T-helper 1 cell (primary cell): ENCODE data around the gene STAP2.

Experiments used
- DNase-seq, 5 donors: peaks; one replicate each; pipeline ENCODE4 v3.0.0-alpha.2; 2012 to 2020

Gene STAP2

DNA sequence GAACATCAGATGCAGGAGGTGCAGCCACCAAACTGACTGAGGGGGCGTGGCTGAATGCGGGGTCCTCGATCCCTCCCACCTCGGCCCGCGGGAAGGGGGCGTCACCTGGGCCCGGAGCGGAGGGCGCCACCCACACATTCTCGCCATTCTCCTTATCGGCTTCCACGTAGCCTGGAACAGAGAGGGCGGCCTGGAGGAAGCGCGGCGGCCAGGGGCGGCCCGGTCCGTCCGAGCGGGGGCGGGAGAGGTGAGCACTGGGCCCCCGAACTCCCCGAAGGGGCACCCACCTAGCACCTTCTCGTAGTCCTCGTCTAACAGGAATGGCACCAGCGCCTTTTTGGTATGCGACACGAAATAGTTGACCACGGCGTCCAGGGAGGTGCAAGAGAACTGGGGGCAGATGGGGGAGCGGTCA lies 11.8 kb downstream of the STAP2 start:
- DNase-seq: no peak

GRCh38 chr19:4326215-4326836 lies 12.3 kb downstream of the STAP2 start:
- no peak for DNase-seq

GRCh38 chr19:4324228-4324627 lies 14.4 kb downstream of the STAP2 start:
- DNase-seq: no peak

- no peak for DNase-seq
These were observed 14.9 kb downstream of the STAP2 start for GRCh38 chr19:4323692-4324091.

DNA sequence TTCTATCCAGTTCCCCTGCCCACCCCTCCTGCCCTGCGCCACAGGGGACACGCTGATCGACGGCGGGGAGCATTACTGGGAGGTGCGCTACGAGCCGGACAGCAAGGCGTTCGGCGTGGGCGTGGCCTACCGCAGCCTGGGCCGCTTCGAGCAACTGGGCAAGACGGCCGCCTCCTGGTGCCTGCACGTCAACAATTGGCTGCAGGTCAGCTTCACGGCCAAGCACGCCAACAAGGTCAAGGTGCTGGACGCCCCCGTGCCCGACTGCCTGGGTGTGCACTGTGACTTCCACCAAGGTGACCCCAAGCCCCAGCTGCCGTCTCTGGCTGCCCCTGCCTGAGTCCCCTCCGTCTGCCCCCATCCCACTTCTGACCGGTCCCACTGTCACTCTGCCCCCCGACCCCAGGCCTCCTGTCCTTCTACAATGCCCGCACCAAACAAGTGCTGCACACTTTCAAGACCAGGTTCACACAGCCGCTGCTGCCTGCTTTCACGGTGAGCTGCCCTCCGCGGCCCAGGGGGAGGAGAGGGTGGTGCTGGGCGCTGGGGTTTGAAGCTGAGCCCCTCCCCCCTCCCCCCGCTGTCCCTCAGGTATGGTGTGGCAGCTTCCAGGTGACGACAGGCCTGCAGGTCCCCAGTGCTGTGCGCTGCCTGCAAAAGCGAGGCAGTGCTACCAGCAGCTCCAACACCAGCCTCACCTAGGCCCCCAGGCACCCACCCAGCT lies 15.5 kb downstream of the STAP2 start:
- DNase-seq: no peak

DNA sequence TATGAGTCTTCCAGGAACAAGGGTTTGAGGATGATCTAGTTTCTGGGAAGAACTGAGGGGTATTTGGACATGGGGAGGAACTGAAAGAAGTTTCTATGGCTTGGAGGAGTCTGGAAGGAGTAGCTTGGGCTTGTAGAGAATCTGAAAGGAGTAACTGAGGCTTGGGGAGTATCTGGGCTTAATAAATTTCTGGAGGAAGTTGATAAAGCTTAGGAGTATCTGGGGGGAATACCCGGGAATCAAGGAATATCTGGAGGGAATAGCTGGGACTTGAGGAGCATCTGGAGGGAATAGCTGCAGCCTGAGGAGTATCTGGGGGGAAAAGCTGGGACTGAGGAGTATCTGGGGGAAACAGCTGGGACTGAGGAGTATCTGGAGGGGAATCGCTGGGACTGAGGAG lies 18.2 kb downstream of the STAP2 start:
- DNase-seq: no peak

GRCh38 chr19:4319067-4319718 lies 19.4 kb downstream of the STAP2 start:
- no peak for DNase-seq

DNA sequence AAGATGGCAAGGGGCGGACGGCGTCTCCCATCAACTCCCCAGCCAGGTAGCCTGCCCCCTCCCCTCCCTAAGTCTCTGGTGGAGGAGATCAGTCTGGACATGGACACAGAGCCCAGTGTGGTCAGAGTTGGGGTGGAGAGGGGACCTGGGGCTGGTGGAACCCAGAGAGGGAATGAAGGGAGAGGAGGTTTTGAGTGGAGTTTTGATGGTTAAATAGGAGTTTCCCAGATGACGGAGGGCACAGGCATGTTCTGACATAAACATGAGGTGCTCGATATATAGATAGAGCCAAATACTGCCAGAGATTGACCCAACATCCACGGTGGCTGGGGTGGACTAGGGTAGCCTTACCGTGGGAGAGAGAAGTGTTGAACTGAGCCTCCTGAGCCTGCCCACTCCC lies 20.2 kb downstream of the STAP2 start:
- DNase-seq: no peak

DNA sequence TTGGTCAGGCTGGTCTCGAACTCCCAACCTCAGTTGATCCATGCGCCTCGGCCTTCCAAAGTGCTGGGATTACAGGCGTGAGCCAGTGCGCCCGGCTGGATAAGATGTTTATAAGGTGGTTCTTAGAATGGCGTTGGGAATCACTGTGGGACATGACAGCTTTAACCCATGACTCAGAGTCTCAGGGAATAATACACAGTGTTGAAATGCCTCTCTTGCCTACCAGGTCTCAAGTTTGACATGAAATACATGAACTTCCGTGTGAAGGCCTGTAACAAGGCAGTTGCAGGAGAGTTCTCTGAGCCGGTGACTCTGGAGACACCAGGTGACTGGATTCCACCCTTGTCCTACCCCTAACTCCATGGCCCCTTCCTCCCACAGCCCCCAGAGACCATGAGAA lies 21.7 kb downstream of the STAP2 start:
- DNase-seq: no peak

DNA sequence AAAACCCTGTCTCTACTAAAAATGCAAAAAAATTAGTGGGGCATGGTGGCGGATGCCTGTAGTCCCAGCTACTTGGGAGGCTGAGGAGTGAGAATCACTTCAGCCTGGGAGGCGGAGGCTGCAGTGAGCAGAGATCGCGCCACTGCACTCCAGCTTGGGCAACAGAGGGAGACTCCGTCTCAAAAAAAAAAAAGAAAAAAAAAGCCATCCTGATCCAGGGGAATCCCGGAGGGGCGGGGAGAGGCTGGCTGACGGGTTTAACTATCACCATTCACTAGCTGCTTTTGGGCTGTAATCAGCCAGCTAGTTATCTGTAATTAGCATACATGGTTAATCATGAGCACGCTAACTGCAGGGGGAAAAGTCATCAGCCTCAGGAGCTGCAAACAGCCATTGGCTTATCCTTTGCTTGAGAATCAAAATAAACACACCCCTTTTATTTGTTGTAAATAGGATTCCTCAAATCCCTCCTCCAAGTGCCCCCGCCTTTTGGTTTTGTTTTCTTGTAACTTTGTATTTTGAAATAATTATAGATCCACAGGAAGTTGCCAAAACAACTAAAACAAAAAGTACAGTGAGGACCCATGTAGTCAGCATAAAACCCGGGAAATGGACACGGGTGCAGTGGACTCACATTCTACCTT lies 24.7 kb downstream of the STAP2 start:
- no peak for DNase-seq

GRCh38 chr19:4310247-4311121 lies 28.1 kb downstream of the STAP2 start:
- no peak for DNase-seq

DNA sequence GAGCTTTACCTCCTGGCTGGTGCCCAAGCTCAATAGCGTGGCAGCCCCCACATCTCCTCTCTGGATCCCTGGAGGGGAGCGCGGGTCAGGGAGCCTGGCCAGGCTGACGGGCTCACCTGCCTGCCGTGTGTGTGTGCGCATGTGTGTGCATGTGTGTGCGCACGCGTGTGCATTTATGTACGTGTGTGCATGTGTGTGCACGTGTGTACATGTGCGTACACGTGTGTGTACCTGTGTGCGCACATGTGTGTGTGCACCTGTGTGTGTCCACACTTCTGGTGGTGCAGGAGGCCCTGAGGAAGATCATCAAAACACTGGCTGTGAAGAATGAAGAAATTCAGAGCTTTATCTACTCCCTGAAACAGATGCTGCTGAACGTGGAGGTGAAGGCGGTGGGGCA lies 33.0 kb downstream of the STAP2 start:
- DNase-seq: no peak

GRCh38 chr19:4305257-4305612 lies 33.4 kb downstream of the STAP2 start:
- DNase-seq: no peak

DNA sequence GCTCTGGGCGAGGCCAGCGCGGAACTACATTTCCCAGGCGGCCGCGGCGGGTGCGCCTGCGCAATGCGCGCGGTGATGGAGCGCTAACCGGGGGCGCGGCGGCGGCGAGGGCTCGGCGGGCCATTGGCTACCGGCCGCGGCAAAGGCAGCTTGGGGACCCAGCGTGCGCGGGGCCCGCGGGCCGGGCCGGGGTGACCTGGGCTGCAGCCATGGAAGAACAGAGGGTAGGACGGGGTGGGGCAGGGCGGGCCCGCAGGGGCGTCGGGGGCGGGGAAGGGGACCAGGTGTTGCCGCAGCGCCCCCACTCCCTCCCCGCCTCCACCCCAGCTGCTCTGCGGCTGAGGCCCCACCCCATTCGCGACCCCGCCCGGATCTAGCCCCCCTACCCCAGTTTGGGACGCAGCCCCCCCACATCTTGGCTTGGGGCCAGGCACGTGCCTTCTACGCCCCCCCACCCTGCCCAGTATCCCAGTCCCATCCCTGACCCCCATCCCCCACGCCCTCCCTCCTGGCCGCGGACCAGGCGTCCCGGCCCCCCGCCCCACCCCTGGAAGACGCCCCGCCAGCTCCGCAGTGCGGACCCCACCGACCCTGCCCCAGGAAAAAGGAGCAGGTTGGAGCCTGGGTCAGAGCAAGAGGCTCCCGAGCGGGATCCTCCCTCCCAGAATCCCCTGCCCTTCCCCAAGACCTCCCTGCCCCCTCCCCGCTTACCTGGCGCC lies 33.9 kb downstream of the STAP2 start, which contains the start of gene FSD1:
Gene FSD1 (plus strand): TSS at position 61 of the 719 bp plus-strand sequence. CDS start 149 bp downstream, at position 210.
- DNase-seq: peak in 4 of 5 donors; percentile 32 to 68 (median 44)

DNA sequence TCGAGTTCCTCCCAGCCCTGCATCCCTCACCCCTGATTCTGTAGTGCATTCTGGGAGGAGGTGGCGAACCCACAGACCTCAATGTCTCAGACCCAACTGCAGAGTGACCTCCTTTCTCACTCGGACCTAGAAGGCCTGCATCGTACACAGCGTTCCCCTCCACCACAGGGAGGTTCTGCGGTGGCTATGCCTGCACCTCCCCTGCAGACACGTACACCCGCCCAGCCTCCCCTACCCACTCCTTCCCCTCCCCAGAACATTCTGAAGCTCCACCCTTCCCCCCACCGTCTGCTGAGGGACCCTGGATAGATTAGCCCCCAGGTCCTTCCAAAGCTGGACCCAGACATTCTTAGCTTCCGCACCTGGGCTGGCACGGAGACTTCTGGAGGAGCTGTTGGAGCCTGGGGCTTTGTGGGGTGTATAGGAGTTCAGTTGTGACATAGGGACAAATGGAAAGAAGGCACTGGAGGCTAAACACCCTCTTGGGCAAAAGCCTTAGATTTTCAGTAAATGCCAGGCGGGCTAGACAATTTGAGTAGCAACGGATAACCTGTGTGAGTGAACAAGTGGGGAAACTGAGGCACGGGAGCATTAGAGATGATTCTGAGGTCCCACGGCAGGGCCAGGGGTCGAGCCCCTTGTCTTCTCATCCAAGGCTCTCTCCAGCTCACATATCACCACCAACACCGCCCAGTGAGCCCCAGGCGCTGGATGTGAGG lies 34.6 kb downstream of the STAP2 start:
- no peak for DNase-seq

DNA sequence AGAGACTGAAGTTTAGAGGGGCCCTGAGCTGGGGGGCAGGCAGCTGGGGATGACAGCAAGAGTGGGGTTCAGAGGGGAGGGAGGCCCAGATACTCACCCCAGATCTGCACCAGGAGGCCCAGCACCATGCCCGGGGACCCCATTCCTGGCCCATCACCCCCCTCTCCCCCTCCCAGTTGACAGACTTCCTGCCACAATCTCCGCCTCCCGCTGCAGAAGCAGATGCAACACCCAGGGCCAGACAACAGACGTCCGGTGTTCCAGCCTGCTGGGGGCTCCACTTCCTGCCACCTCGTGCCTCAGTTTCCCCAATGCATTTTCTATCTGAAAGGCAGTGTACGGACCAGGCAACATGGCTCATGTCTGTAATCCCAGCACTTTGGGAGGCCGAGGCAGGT lies 36.4 kb downstream of the STAP2 start, which contains the start of gene TMIGD2:
Gene TMIGD2 (minus strand): TSS at position 147 of the 398 bp plus-strand sequence. CDS start 4 bp downstream, at position 143.
- DNase-seq: no peak

GRCh38 chr19:4301590-4302242 lies 36.9 kb downstream of the STAP2 start:
- no peak for DNase-seq

GRCh38 chr19:4300589-4300988 lies 38.0 kb downstream of the STAP2 start:
- no peak for DNase-seq

- DNase-seq: no peak
These were observed 39.6 kb downstream of the STAP2 start for GRCh38 chr19:4298810-4299550.
